ENCODE data around the gene CALD1.

The CALD1 gene

GRCh38 chr7:134764365-134764764 lies 15.1 kb upstream of the CALD1 start:
- no peak for DNase-seq (ENCODE audit: low read depth)

- no peak for DNase-seq (ENCODE audit: low read depth)
Measured at GRCh38 chr7:134766779-134767519, 12.5 kb upstream of the CALD1 start.

GRCh38 chr7:134767520-134768168 lies 11.8 kb upstream of the CALD1 start:
- DNase-seq (ENCODE audit: low read depth) = no peak

- DNase-seq (ENCODE audit: low read depth) = no peak
Measured at GRCh38 chr7:134768243-134768642, 11.2 kb upstream of the CALD1 start.

GRCh38 chr7:134770676-134771075 lies 8.8 kb upstream of the CALD1 start:
- DNase-seq (ENCODE audit: low read depth) = no peak

- no peak for DNase-seq (ENCODE audit: low read depth)
Measured at GRCh38 chr7:134771111-134771510, 8.3 kb upstream of the CALD1 start.

GRCh38 chr7:134771889-134772288 lies 7.5 kb upstream of the CALD1 start:
- DNase-seq (ENCODE audit: low read depth) = no peak

- DNase-seq (ENCODE audit: low read depth) = no peak
Measured at GRCh38 chr7:134772401-134772800, 7.0 kb upstream of the CALD1 start.

- DNase-seq (ENCODE audit: low read depth) = no peak
Measured at GRCh38 chr7:134773164-134773563, 6.3 kb upstream of the CALD1 start.

GRCh38 chr7:134774119-134774518 lies 5.3 kb upstream of the CALD1 start:
- no peak for DNase-seq (ENCODE audit: low read depth)

- no peak for DNase-seq (ENCODE audit: low read depth)
Measured at GRCh38 chr7:134777470-134777869, 2.0 kb upstream of the CALD1 start.

GRCh38 chr7:134777908-134778580 lies 1.4 kb upstream of the CALD1 start:
- no peak for DNase-seq (ENCODE audit: low read depth)

- DNase-seq (ENCODE audit: low read depth) = no peak
Measured at GRCh38 chr7:134779741-134780065, 269 bp downstream of the CALD1 start.

GRCh38 chr7:134780166-134780828 lies 863 bp downstream of the CALD1 start:
- DNase-seq (ENCODE audit: low read depth) = no peak

- no peak for DNase-seq (ENCODE audit: low read depth)
Measured at GRCh38 chr7:134781171-134781570, 1.7 kb downstream of the CALD1 start.

GRCh38 chr7:134782121-134782623 lies 2.7 kb downstream of the CALD1 start:
- no peak for DNase-seq (ENCODE audit: low read depth)

- no peak for DNase-seq (ENCODE audit: low read depth)
Measured at GRCh38 chr7:134783294-134784069, 4.0 kb downstream of the CALD1 start.

- no peak for DNase-seq (ENCODE audit: low read depth)
Measured at GRCh38 chr7:134784251-134785049, 5.0 kb downstream of the CALD1 start.

- no peak for DNase-seq (ENCODE audit: low read depth)
Measured at GRCh38 chr7:134785842-134786241, 6.4 kb downstream of the CALD1 start.

- DNase-seq (ENCODE audit: low read depth) = no peak
Measured at GRCh38 chr7:134787064-134787463, 7.6 kb downstream of the CALD1 start.

- DNase-seq (ENCODE audit: low read depth) = no peak
Measured at GRCh38 chr7:134787720-134788119, 8.3 kb downstream of the CALD1 start.

All from activated T-cell treated with anti-CD3 and anti-CD28 coated beads for 1 hour (primary cell).